H1 (cell line): ENCODE data around the gene LIG3. TPM values are rescaled to one million over a fixed set of nuclear protein-coding genes. Genes with fewer than 3 reads are reported as not detected.

Experiments
- JUN ChIP-seq: IDR thresholded peaks from 2 replicates; pipeline ENCODE4 v1.6.1; 2011; ENCODE audit warnings: low read depth, mild to moderate bottlenecking, improper control_type of control experiment, low read length
- TAF1 ChIP-seq: IDR thresholded peaks from 2 replicates; pipeline ENCODE4 v1.6.1; 2011; ENCODE audit warnings: mild to moderate bottlenecking, low read depth, low read length
- TEAD4 ChIP-seq: IDR thresholded peaks from 2 replicates; pipeline ENCODE4 v1.6.1; 2012; ENCODE audit warnings: low read depth, low read length, inconsistent platforms, mixed read lengths
- polyA plus RNA-seq, 7 experiments: library from polyadenylated mRNA; depleted of rRNA in 3 of 7; stranded (reverse) in 5 of 7; unstranded in 2 of 7; fragments of >200 nt in 5 of 7; fragments of 200-250 nt in 2 of 7; gene quantifications; 1 replicate in 5 of 7; 2 replicates in 1 of 7; 4 replicates in 1 of 7; pipeline versions ENCODE4 v1.2.1 to v1.2.3, GENCODE V29; 2011 to 2013; ENCODE audit warnings: missing spikeins in 2 of 7, mixed read lengths in 2 of 7
- total RNA-seq: library from RNA; stranded (reverse); fragmentation: NEBNext Ultra II Directional; extraction: Animal tissue kit (Norgen Biotek cat#: 25700); gene quantifications from 2 replicates; pipeline ENCODE4 v1.2.1, GENCODE V29; 2021

Gene LIG3
- total and polyA plus RNA-seq, 2 of the 8 experiments (the other 6 are each of a cell fraction or from before 2014, with no cell fraction given): 63.6 to 89.3 TPM

DNA sequence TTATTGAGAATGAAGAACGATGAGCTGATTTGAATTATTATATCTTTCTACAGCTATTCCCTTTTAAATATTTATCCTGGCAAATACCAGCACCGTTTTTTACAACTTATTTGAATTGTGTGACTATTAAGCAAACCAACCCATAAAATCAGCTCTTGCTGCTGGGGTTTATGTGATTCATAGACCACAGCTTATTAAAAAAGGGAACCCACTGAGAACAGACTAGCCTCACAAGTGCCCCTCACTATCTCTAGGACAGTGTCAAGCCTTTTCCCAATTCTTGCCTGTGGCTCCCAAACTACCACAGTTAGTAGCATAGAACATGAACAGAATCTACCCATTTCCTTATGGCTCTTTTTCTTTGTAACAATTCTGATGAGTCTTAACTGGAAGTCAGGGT is 6.1 kb upstream of the LIG3 start (continued):
- TF ChIP-seq TAF1: no peak
- TF ChIP-seq JUN: no peak
- TF ChIP-seq TEAD4: no peak
